ENCODE results near the gene ENOX1. TPM values are rescaled to one million over a fixed set of nuclear protein-coding genes. Genes with fewer than 3 reads are reported as not detected.

ENOX1 gene
- total and polyA plus RNA-seq, 2 of the 13 experiments (the other 11 are each of a cell fraction or from before 2014, with no cell fraction given), result not detected

DNA sequence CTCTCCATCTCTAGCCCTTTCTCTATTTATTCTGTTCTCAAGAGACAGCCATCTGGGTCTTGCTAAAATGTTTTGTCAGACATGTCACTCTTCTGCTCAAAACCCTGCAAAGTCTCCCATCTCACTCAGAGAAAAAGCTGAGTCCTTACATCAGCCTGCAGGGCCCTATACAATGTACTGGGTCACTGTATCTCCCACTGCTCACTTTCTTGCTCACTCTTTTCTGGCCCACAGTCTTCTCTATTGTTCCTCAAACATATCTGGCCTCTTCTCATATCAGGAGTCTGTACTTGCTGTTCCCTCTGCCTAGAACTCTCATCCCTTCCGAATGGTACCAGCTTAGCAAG lies 189.2 kb downstream of the ENOX1 start:
- intact Hi-C loops (cut with micrococcal nuclease; ENCODE audit: unreplicated experiment) (no loop called here), in situ Hi-C loops (cut with HindIII; ENCODE audit: extremely low pct_ligation_motif_present, low pct_unique_long_range_greater_than_20kb) (no loop called here)
- no peak overlapping the region for H3K27ac ChIP-seq (ENCODE audit: extremely low read length, insufficient read depth, low read length)
- H2AFZ ChIP-seq (ENCODE audit: low read length), result no peak overlapping the region
- no peaks in the 10 kb centered on the region for H3K79me2 ChIP-seq (ENCODE audit: insufficient read depth, low read length)
- no peak for DNase-seq (ENCODE audit: low spot score)
- WGBS (ENCODE audit: low lambda C conversion rate), result 0% methylated on average over 1 of the region's 1 CpG
- no TSS peak for BruUV-seq (replicated peaks)
- no peak for ATAC-seq
- TF ChIP-seq NRL (CRISPR knock-in tag; IDR thresholded peaks at IDR 0.05; ENCODE audit: borderline replicate concordance), result no peak
- TF ChIP-seq, protein P1, sequence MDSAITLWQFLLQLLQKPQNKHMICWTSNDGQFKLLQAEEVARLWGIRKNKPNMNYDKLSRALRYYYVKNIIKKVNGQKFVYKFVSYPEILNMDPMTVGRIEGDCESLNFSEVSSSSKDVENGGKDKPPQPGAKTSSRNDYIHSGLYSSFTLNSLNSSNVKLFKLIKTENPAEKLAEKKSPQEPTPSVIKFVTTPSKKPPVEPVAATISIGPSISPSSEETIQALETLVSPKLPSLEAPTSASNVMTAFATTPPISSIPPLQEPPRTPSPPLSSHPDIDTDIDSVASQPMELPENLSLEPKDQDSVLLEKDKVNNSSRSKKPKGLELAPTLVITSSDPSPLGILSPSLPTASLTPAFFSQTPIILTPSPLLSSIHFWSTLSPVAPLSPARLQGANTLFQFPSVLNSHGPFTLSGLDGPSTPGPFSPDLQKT (CRISPR knock-in tag; IDR thresholded peaks at IDR 0.05; ENCODE audit: borderline replicate concordance), result no peak
- TF ChIP-seq CEBPB (IDR thresholded peaks at IDR 0.05; ENCODE audit: borderline replicate concordance, low read depth, low read length), result no peak
- no peak for TF ChIP-seq RBM22 (optimal IDR thresholded peaks at IDR 0.05; ENCODE audit: low read length)
- no peak for TF ChIP-seq ZNF510 (CRISPR knock-in tag; IDR thresholded peaks at IDR 0.05; ENCODE audit: low read depth)
- TF ChIP-seq, protein P2, sequence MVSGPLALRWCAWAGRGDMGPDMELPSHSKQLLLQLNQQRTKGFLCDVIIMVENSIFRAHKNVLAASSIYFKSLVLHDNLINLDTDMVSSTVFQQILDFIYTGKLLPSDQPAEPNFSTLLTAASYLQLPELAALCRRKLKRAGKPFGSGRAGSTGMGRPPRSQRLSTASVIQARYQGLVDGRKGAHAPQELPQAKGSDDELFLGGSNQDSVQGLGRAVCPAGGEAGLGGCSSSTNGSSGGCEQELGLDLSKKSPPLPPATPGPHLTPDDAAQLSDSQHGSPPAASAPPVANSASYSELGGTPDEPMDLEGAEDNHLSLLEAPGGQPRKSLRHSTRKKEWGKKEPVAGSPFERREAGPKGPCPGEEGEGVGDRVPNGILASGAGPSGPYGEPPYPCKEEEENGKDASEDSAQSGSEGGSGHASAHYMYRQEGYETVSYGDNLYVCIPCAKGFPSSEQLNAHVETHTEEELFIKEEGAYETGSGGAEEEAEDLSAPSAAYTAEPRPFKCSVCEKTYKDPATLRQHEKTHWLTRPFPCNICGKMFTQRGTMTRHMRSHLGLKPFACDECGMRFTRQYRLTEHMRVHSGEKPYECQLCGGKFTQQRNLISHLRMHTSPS (CRISPR knock-in tag; IDR thresholded peaks at IDR 0.05; ENCODE audit: low read depth), result no peak
- TF ChIP-seq ZNF607 (CRISPR knock-in tag; IDR thresholded peaks at IDR 0.05; ENCODE audit: borderline replicate concordance), result no peak
- no peak overlapping the region for H3K4me2 ChIP-seq (ENCODE audit: low read depth, low read length)
- H3K36me3 ChIP-seq (replicated peaks in 1 of 2; ENCODE audit: control insufficient read depth in 1 of 2, insufficient read depth in 2 of 2, low read length in 2 of 2), result no peaks in the 10 kb centered on the region
- no peak for FAIRE-seq
- H3K9ac ChIP-seq (ENCODE audit: insufficient read depth, low read depth, low read length), result no peak overlapping the region
- H4K20me1 ChIP-seq (ENCODE audit: insufficient read depth, low read length), result no peaks in the 10 kb centered on the region
- H3K9me3 ChIP-seq (ENCODE audit: low read length), result peaks cover 42% of the 10 kb centered on the region
- no peak overlapping the region for H3K4me3 ChIP-seq (replicated peaks in 1 of 3; ENCODE audit: insufficient read depth in 1 of 3, low read depth in 2 of 3, low read length in 3 of 3)
- ChIA-PET CTCF (ENCODE audit: low intra/inter-chr PET ratio, low total read pairs) (no interaction called here), POLR2A (no interaction called here)
- no peaks in the 10 kb centered on the region for H3K27me3 ChIP-seq (ENCODE audit: control insufficient read depth in 1 of 2, insufficient read depth in 2 of 2, low read length in 2 of 2)
- no peaks in the 10 kb centered on the region for H3K4me1 ChIP-seq (ENCODE audit: insufficient read depth, low read length)

All from HepG2 (cell line).